ENCODE results near the gene RAD51B.

RAD51B gene

DNA sequence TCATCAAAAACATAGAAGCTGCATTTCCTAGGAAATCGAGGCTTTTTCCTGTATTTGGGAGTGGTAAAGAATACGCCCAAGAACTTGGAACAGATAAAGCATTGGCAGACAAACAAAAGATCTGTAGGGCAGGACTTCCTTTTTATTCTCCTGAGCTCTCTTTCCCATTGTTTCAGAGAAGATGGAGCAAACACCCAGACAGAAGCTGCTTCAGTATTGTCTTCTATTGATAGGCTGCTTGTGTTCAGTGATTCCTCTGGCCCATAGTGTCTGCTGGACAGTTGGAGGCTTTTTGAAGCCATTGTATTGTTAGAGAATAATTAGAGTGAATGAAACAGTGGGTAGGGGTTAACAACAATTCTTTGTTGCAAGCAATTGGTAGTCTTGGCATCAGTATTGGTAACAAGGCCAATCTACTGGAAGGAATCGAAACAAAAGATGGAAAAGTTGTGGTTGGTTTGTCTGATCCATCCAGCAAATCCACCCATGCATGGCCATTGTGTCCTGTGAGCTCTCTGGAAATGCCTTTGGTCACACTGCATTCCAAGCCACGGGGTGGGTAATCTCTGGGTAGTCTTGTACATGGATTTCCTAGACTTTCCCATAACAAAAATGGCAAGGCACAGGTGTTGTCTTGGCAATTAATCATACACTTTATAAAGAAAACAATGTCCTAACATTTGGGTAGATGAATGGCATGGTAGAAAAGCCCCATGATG lies 424.8 kb downstream of the RAD51B start:
- Histone ChIP-seq H3K36me3 (no peaks in the 10 kb centered on the region), H3K4me3 (ENCODE audit: low read depth, low read length) (no peak overlapping the region), H3K9me3 (no peaks in the 10 kb centered on the region), H3K27me3 (no peaks in the 10 kb centered on the region), H3K4me1 (peaks cover 5% of the 10 kb centered on the region)
- TF ChIP-seq, protein P1, sequence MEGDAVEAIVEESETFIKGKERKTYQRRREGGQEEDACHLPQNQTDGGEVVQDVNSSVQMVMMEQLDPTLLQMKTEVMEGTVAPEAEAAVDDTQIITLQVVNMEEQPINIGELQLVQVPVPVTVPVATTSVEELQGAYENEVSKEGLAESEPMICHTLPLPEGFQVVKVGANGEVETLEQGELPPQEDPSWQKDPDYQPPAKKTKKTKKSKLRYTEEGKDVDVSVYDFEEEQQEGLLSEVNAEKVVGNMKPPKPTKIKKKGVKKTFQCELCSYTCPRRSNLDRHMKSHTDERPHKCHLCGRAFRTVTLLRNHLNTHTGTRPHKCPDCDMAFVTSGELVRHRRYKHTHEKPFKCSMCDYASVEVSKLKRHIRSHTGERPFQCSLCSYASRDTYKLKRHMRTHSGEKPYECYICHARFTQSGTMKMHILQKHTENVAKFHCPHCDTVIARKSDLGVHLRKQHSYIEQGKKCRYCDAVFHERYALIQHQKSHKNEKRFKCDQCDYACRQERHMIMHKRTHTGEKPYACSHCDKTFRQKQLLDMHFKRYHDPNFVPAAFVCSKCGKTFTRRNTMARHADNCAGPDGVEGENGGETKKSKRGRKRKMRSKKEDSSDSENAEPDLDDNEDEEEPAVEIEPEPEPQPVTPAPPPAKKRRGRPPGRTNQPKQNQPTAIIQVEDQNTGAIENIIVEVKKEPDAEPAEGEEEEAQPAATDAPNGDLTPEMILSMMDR (IDR thresholded peaks at IDR 0.05; ENCODE audit: low read depth, low read length): no peak
- DNase-seq: no peak

DNA sequence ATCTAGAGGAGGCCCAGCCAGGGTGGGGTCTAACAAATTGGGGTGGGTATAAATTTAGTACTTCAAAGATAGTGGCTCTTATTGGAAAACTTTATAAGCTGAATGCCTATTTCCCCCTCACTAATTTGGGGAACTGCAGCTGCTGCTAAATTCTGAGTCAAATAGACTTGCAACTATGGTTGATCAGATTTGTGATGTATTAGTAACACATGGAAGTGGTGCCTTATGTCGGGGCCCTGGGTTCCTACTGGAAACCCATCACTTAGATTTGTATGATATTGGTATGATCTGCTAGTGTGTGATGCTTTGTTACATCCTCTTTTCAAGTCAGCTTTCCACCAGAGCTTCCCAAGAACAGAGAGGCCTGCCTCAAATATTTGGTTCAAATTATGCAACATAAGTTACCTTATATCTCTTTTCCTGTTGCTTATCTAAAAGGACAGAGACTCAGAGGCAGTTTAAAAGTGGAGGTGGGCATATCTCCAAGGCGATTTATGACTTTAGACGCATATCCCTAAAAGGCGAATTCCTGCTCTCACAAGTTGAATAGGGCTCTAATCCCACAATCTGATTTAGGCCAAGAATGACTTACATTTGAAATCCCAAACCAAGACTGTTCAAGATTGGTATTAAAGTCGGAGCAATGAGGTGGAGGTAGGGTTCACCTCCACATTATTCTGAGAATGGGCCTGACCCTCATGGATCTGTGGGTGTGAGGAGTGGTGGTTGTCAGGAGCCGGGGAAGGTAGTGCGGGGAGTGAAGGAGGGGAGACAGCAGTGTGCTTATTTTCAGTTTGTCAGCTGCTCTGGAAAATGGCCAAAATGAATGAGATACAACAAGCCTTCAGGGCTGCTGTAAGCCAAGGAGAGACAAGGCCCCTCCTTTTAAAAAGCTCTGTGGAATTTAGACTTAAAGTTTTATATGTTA lies 425.8 kb downstream of the RAD51B start:
- no peaks in the 10 kb centered on the region for H3K9me3 ChIP-seq
- DNase-seq: no peak
- H3K36me3 ChIP-seq: no peaks in the 10 kb centered on the region
- H3K4me3 ChIP-seq (ENCODE audit: low read depth, low read length): no peak overlapping the region
- TF ChIP-seq, protein P1 (IDR thresholded peaks at IDR 0.05; ENCODE audit: low read depth, low read length): no peak
- H3K4me1 ChIP-seq: peaks cover 5% of the 10 kb centered on the region
- no peaks in the 10 kb centered on the region for H3K27me3 ChIP-seq

DNA sequence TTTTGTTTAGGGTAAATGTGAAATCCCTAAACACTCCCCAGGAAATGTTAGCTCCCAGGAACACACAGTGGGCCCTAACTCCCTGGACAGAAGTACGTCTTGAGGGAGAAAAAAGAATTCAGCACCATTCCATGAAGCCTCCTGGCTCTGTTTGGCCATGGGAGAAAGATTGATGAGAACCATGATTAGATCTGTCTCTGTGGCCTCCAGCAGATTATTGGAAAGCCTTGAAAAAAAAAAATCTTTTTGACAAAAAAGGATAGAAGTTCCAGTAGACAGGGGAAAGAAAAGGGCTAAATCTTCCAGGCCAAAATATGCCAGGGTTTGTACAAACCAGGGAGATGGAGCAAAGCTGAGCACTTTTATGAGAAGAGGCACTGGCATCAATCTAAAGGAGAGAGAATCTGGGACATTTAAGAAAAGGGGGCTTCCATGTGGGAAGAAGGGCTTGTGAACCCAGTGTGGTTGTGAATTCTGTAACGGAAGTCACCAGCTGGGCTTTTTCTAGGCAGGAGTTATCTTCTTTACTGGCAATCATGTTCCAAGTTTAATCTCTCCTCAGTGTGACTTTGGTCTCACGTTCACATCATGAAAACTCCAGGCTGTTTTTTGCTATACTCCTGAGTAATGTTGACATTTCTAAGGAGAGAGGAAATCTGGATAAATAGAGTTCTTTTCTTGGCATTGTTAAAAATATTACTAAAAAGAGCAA lies 426.7 kb downstream of the RAD51B start:
- Histone ChIP-seq H3K4me1 (peaks cover 5% of the 10 kb centered on the region), H3K4me3 (ENCODE audit: low read depth, low read length) (no peak overlapping the region), H3K27me3 (no peaks in the 10 kb centered on the region), H3K9me3 (no peaks in the 10 kb centered on the region), H3K36me3 (no peaks in the 10 kb centered on the region)
- DNase-seq: no peak
- TF ChIP-seq, protein P1 (IDR thresholded peaks at IDR 0.05; ENCODE audit: low read depth, low read length): no peak

DNA sequence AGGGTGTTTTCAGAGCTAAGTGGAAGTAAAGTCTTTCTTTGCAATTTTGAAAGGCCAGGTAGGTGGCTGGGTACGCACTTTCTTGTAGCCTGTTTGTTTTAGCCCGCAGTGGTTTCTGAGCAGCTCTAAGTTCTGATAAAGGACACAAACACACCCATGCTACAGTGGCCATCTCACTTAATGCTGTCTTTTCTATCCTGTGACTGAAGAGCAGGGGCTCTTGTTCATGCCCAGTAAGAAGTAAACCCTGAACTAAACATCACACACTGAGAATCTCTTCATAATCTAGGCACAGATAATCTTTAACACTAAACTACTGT lies 427.2 kb downstream of the RAD51B start:
- no peak for DNase-seq
- H3K4me1 ChIP-seq: peaks cover 5% of the 10 kb centered on the region
- H3K9me3 ChIP-seq: no peaks in the 10 kb centered on the region
- H3K27me3 ChIP-seq: no peaks in the 10 kb centered on the region
- H3K4me3 ChIP-seq (ENCODE audit: low read depth, low read length): no peak overlapping the region
- TF ChIP-seq, protein P1 (IDR thresholded peaks at IDR 0.05; ENCODE audit: low read depth, low read length): no peak
- no peaks in the 10 kb centered on the region for H3K36me3 ChIP-seq

DNA sequence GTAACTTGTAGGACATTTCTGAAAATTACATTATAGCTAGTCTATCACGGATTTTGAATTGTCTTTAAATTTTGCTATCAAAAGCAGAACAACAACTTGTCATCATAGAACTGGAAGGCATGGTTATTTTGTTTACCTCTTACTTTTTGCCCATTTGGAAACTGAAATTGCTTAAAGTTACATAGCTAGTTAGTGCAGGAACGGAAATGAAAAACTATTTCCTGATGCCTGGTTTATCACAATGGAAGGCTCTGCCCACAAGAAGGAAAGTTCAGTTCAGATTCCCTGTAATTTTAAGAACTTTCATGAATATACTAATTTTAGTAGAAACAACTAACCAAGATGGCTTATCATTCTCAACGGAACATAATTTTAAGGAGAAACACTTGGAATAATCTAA lies 427.7 kb downstream of the RAD51B start:
- DNase-seq: no peak
- peaks cover 5% of the 10 kb centered on the region for H3K4me1 ChIP-seq
- no peaks in the 10 kb centered on the region for H3K27me3 ChIP-seq
- no peaks in the 10 kb centered on the region for H3K36me3 ChIP-seq
- H3K4me3 ChIP-seq (ENCODE audit: low read depth, low read length): no peak overlapping the region
- TF ChIP-seq, protein P1 (IDR thresholded peaks at IDR 0.05; ENCODE audit: low read depth, low read length): no peak
- no peaks in the 10 kb centered on the region for H3K9me3 ChIP-seq

All from BE2C (cell line).